ENCODE data around the gene KCTD16.

KCTD16 gene

DNA sequence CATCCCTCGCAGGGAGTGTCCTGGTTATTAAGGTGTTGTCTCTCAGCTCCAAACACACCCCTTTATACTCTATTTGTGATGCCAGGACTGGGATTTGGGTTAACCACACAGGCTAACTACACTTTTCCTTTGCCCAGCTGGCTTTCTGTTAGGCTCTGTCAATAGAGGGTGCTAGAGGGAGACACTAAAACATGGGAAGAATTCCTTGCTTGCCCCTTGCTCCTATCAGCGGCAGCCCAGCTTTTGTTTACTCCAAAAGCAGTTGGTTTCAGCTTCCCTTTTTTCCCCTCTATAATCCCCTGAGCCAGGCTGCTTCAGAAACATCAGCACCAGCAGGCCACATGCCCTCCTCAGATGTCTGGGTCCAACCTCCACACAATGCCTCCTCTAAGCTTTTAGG is 297.1 kb downstream of the KCTD16 start:
- DNase-seq = no peak

GRCh38 chr5:144468571-144468970 is 297.9 kb downstream of the KCTD16 start:
- DNase-seq = no peak

DNA sequence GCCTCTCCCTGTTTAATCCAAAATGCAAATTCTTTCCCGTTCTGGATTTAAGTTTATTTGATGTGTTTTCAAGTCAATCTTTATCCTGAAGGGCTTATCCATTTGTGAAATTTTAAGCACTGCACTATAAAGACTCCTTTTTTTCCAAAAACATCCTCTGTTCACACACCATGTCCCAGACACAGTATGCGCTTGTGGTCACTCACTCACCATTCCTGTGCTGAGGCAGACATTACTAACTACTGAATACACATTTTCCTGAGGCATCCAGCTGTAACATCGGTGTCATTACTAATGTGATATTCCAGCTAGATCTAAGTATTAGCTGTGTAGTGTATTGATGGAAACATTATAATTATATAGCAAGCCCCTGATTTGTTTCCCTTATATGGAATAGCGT is 298.4 kb downstream of the KCTD16 start:
- no peak for DNase-seq

GRCh38 chr5:144472221-144472620 is 301.5 kb downstream of the KCTD16 start:
- no peak for DNase-seq

GRCh38 chr5:144473650-144474049 is 303.0 kb downstream of the KCTD16 start:
- DNase-seq = no peak

DNA sequence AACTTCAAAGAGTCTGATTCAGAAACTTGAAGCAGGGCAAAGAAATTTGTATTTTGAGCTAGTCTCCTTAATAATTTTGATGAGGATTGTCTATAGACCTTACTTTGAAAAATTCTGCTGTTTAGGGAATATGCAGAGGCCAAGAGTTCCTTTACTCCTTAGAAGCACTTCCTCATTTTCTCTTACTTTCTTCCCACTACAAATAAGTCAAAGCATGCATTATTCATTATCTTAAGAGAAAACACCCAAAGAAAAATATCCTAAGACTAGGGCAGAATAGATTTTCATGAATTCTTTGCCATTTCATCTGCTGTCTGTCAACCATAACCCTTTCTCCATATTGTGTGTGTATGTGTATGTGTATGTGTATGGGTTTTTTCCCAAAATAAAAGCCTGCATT is 307.9 kb downstream of the KCTD16 start:
- no peak for DNase-seq

DNA sequence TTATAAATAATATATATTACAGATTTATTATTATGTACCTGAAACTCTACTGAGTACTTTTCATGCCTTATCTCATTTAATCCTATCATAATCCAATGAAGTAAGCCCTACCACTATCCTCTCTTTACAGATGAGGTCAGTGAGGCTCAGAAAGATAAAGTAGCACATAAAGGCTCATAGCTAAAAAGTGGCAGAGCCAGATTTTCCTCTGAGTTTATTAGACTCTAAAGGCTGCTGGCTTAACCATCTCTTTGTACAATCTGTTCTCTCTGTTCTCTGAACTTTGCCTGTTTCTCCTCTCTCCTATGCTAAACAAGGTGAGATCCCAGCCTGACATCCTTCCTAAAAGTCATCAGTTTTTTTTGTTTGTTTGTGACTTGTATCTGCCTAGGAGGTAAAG is 311.2 kb downstream of the KCTD16 start:
- no peak for DNase-seq

DNA sequence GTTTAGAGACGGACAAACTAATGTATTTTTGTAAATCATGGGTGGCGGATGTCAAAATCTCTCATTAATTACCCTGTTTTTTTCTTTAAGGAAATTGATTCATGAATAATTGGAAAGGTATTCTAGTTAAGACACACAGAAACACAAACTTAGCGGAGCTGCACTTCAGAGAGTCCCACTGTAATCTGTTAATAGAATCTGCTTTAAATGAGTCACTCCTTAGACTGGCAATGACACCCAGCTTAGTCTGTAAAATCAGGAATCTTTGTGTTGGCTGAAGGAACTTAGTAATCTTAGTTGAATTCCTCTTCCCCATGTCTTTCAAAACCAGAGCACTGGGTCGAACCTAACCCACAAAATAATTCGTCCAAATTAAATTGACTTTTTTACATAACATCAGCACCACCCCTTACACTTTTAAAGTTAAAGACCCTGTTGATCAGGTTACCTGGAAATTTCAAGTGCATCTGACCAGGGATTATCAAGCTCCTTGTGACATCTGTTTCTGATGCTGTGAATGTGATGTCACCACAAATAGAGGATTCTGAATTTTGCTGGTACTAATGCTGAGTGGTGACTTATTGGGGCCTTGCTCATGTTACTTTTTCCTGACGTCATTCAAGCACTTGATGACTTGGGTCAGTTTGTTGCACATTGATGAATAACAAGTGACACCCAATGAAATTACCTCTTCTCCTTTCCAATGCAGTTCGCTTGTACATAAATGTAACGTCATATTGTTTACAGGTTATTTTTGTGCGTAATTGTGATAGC is 313.6 kb downstream of the KCTD16 start:
- no peak for DNase-seq

DNA sequence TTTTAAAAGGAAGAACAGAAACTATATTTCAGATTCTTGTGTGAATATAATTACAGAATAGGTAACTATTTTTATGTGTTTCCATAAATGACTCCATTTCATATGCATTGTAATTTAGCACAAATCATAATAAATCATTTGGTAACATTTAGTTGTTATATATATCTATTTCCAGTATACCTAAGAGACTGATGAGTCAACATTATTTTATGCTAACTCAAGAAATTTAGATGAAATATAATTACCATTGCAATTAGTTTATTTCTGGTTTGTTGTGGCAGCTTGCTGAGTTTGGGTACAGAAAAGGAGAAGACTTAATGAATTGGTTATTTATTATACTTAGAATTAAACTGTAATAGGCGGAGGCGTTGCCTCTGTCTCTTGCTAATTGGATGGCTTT is 314.9 kb downstream of the KCTD16 start:
- no peak for DNase-seq

GRCh38 chr5:144487207-144487606 is 316.5 kb downstream of the KCTD16 start:
- DNase-seq = no peak

DNA sequence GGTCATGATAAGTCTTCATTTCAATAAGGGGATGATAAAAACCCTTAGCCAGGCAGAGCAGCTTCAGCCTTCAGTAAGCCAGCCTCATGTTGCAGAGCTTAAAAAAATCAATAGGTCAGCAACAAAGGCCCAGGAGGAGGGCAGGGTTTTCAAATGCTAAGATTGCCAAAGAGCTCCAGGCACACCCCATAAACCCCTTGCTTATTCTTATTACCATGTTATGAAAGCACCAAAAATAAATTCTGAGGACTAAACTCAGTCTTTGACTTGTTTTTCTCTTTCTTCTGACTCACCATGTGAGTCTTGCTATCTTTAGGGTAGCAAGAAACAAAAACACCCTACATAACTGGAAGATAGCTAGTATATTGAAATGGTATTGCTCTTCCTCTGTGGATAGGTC is 317.1 kb downstream of the KCTD16 start:
- no peak for DNase-seq

GRCh38 chr5:144503123-144503522 is 332.4 kb downstream of the KCTD16 start:
- no peak for DNase-seq

DNA sequence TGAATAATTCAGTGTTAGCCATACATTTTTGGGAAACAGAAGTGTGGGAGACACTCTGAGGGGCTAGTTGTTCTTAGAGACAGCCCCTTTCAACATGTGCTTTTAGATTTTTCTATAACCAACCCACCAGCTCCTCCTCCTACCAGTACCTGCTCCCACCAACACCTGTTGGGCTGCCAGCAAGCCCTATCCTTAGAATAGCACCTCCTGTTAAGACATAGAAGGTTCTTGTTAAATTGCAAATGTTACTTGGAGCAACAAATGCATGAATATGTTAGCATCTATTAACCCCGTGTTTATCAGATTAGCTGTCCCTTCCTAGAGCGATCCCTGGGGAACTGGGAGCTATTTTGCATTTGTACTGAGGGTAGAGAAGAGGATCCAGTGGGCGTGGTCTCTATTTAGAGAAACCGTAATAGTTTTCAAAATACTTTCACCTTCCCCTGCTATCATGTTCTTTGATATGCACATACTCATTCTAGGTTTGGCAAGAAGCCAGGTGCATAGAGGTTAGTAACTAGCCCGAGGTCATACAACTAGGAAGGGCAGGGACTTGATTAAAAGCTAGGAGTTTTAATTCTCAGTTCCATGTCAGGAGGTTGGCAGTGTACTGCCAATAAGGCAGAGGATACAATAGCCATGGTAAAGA is 334.4 kb downstream of the KCTD16 start:
- no peak for DNase-seq

DNA sequence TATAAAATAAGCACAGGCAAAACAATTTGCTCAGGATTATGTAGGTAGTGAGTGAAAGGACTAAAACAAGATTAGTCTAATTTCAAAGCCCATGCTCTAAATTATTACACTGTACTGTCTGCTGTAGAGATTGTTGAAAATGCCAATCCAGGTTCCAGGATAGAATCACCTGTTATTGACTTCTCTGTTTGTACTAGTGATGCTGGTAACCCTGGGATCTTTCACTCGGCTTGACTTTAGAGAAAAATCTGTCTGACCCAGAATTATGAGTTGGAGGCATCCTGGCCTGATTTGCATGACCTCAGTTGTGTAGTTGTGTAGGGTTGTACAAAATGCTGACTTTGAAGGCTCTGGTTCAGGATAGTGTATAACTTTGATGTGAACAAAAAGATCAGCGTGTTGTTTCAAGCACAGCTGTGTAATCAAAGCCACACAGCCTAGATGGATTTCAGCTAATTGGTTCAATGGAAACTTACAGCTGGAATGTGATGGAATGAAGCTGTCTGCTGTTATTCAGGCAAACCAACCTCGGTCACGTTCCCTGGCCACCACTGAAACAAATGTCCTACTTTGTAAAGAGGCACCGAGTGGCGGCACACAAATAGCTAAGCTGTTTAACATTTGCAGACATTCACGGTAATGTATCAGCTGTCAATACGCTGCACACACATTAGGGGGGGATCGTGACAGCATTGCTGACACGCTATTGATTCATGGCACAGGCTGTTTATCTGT is 340.3 kb downstream of the KCTD16 start:
- DNase-seq = no peak

- no peak for DNase-seq
Observed at GRCh38 chr5:144511580-144512072, 341.0 kb downstream of the KCTD16 start.

GRCh38 chr5:144522698-144523097 is 352.0 kb downstream of the KCTD16 start:
- DNase-seq = no peak

DNA sequence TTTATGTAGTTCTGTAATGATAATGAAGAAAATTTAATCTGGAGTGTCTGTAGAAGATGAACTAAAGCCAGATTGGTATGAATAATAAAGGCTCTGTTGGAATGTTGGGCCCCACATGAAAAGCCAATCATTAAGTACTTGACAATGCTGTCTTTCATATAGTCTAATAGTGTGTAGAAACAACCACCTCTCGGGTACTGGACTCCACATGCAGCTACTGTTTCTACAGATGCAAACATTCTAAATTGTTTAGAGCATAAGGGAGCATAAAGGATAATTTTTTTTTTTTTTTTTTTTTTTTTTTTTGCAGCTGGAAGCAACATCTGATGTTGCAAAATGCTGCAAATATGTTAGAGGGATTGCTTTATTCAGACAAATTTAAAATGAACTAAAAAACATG is 354.3 kb downstream of the KCTD16 start:
- DNase-seq = no peak

- DNase-seq = no peak
Observed at GRCh38 chr5:144531188-144531587, 360.5 kb downstream of the KCTD16 start.

Measured in CD4-positive, alpha-beta T cell treated with Interferon gamma for 1 hour (primary cell).